ENCODE measurements around the gene C2CD4D. TPM values are rescaled to one million over a fixed set of nuclear protein-coding genes. Genes with fewer than 3 reads are reported as not detected.
"Not testable (repeated sequence)": the region's sequence is repeated elsewhere in the genome, so short reads cannot be mapped to it uniquely, and the experiment has no call there.

The C2CD4D gene
- total and polyA plus RNA-seq, 9 donors: 0.07 to 0.27 (median 0.18) TPM; not detected in 2

DNA sequence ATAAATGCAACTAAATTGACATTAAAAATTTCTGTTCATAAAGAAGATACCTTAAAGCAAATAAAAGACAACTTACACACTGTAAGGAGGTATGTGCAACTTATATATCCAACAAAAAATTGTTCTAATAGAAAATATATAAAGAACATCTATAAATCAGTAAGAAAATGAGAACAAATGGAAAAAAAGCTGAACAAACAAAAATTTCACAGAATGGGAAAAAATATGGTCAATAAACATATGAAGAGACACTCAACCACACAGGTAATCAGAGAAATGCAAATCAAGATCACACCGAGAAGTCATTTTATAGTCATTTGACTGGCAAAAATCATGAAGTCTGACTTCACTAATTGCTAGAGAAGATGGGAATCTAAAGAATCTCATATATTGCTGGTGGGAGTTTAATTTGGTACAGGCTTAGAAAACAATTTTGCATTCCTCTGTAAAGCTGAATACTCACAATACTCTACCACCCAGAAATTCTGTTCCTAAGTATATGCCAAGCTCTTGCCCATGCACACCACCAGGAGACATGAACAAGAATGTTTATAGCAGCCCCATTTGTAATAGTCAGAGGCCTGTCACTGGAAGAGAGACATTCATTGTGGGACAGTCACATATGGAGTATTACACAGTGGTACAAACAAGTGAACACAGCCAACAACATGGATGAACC lies 35.9 kb upstream of the C2CD4D start:
- no CpG with 5 or more reads among the region's 1 CpG for WGBS (ENCODE audit: insufficient coverage)
- H3K4me3 ChIP-seq (ENCODE audit: low read length): no peak overlapping the region
- no peak for DNase-seq
- no peak overlapping the region for H3K27ac ChIP-seq (ENCODE audit: low read length)
- H3K9me3 ChIP-seq (replicated peaks; ENCODE audit: control insufficient read depth, low read depth, low read length): no peaks in the 10 kb centered on the region
- peaks cover 2% of the 10 kb centered on the region for H3K36me3 ChIP-seq (ENCODE audit: control insufficient read depth, insufficient read depth, low read length)
- H3K4me1 ChIP-seq (ENCODE audit: control insufficient read depth, insufficient read depth, low read length): no peaks in the 10 kb centered on the region
- no peaks in the 10 kb centered on the region for H3K27me3 ChIP-seq (ENCODE audit: control insufficient read depth, insufficient read depth, low read length)

DNA sequence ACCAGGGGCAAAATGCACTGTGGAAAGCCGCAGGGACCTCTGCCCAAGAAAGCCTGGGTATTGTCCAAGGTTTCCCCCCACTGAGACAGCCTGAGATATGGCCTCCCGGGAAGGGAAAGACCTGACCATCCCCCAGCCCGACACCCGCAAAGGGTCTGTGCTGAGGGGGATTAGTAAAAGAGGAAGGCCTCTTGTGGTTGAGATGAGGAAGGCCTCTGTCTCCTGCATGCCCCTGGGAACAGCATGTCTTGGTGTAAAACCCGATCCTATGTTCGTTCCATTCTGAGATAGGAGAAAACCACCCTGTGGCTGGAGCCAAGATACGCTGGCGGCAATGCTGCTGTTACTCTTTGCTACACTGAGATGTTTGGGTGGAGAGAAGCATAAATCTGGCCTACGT lies 33.2 kb upstream of the C2CD4D start:
- H3K27me3 ChIP-seq (ENCODE audit: control insufficient read depth, insufficient read depth, low read length); H3K36me3 ChIP-seq (ENCODE audit: control insufficient read depth, insufficient read depth, low read length); H3K9me3 ChIP-seq (replicated peaks; ENCODE audit: control insufficient read depth, low read depth, low read length); DNase-seq; H3K4me1 ChIP-seq (ENCODE audit: control insufficient read depth, insufficient read depth, low read length); H3K4me3 ChIP-seq (ENCODE audit: low read length); H3K27ac ChIP-seq (ENCODE audit: low read length): not testable (repeated sequence)
- WGBS (ENCODE audit: insufficient coverage): 59% methylated on average over 2 of the region's 9 CpGs

DNA sequence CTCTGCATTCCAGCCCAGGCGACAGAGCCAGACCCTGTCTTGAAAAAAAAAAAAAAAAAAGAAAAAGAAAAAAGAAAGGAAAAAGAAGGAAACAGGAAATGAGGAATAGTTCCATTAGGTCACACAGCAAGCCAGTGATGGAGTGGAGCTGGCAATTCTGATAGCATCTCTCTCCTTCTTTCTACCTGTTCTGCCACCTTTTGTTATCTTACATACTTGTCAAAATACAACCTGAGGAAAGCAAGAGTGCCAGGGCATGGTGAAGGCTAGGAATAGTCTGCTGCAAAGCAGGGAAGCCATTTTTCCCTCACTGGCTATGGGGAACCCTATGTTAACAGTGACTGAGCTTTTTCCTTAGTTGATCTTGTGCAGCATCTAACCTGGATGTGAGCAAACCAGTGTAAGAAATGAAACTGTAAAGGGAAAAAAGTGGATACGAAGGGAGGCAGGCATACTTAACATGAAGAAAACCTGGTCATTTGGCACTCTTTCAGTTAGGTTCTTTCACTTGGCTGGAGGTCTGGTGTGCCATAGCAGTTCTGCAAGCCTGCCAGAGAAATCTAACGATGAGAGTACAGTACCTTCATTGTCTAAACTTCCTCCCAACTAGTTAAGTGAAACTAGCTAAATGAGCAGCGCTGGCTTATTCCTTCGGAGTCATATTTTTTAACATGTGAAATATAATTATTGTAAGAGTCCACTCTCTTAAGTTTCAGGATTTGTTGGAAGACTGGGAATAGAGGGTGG lies 31.8 kb upstream of the C2CD4D start:
- H3K4me3 ChIP-seq (ENCODE audit: low read length): no peak overlapping the region
- no peak for DNase-seq
- no peaks in the 10 kb centered on the region for H3K27me3 ChIP-seq (ENCODE audit: control insufficient read depth, insufficient read depth, low read length)
- no peak overlapping the region for H3K27ac ChIP-seq (ENCODE audit: low read length)
- 71% methylated on average over 1 of the region's 5 CpGs for WGBS (ENCODE audit: insufficient coverage)
- H3K9me3 ChIP-seq (replicated peaks; ENCODE audit: control insufficient read depth, low read depth, low read length): no peaks in the 10 kb centered on the region
- H3K4me1 ChIP-seq (ENCODE audit: control insufficient read depth, insufficient read depth, low read length): no peaks in the 10 kb centered on the region
- no peaks in the 10 kb centered on the region for H3K36me3 ChIP-seq (ENCODE audit: control insufficient read depth, insufficient read depth, low read length)

DNA sequence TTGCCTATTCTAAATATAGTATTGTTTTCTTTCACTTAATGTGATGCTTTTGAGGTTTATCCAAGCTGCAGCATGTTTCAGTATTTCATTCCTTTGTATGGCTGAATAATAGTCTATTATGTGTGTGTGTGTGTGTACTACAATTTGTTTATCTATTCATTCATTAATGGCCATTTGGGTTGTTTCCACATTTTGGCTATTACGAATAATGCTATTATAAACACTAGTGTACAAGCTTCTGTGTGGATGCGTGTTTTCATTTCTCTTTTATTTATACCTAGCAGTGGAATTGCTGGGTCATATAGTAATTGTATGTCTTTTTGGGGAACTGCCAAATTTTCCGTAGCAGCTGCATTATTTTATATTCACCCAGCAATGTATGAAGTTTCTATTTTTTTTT lies 28.9 kb upstream of the C2CD4D start:
- Histone ChIP-seq H3K27me3 (ENCODE audit: control insufficient read depth, insufficient read depth, low read length) (no peaks in the 10 kb centered on the region), H3K9me3 (replicated peaks; ENCODE audit: control insufficient read depth, low read depth, low read length) (no peaks in the 10 kb centered on the region), H3K4me3 (ENCODE audit: low read length) (no peak overlapping the region), H3K4me1 (ENCODE audit: control insufficient read depth, insufficient read depth, low read length) (no peaks in the 10 kb centered on the region), H3K36me3 (ENCODE audit: control insufficient read depth, insufficient read depth, low read length) (no peaks in the 10 kb centered on the region), H3K27ac (ENCODE audit: low read length) (no peak overlapping the region)
- WGBS (ENCODE audit: insufficient coverage): no CpG with 5 or more reads among the region's 3 CpGs
- peak; percentile 15 for DNase-seq

DNA sequence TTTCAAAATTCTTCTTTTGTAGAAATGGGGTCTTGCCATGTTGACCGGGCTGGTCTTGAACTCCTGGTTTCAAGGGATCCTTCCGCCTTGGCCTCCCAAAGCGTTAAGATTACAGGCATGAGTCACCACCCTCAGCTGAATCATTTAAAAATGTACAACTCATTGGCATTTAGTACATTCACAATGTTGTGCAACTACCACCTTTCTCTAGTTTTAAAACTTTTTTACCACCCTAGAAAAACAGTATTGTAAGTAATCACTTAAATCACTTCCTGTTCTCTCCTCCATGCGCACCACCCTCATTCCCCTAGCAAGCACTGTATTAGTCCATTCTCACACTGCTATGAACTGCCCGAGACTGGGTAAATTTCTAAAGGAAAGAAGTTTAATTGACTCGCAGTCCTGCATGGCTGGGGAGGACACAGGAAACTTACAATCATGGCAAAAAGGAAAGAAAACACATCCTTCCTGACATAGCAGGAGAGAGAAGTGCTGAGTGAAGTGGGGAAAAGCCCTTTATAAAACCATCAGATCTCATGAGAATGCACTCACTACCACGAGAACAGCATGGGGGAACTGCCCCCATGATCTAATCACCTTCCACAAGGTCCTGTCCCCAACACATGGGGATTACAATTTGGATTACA lies 28.3 kb upstream of the C2CD4D start:
- DNase-seq: no peak
- H3K36me3 ChIP-seq (ENCODE audit: control insufficient read depth, insufficient read depth, low read length): no peaks in the 10 kb centered on the region
- no peaks in the 10 kb centered on the region for H3K4me1 ChIP-seq (ENCODE audit: control insufficient read depth, insufficient read depth, low read length)
- 84% methylated on average over 3 of the region's 7 CpGs for WGBS (ENCODE audit: insufficient coverage)
- H3K27me3 ChIP-seq (ENCODE audit: control insufficient read depth, insufficient read depth, low read length): no peaks in the 10 kb centered on the region
- no peaks in the 10 kb centered on the region for H3K9me3 ChIP-seq (replicated peaks; ENCODE audit: control insufficient read depth, low read depth, low read length)
- no peak overlapping the region for H3K27ac ChIP-seq (ENCODE audit: low read length)
- no peak overlapping the region for H3K4me3 ChIP-seq (ENCODE audit: low read length)

DNA sequence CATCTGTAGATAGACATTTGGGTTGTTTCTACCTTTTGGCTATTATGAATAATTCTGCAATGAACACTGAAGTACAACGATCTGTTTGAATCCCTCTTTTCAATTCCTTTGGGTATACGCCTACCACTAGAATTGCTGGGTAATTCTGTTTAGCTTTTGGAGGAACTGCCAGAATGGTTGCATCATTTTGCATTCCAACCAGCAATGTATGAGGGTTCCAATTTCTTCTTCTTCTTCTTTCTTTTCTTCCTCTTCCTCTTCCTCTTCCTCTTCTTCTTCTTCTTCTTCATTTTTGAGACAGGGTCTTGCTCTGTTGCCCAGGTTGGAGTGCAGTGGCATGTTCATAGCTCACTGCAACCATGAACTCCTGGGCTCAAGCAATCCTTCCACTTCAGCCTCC lies 27.7 kb upstream of the C2CD4D start:
- H3K27ac ChIP-seq (ENCODE audit: low read length): no peak overlapping the region

DNA sequence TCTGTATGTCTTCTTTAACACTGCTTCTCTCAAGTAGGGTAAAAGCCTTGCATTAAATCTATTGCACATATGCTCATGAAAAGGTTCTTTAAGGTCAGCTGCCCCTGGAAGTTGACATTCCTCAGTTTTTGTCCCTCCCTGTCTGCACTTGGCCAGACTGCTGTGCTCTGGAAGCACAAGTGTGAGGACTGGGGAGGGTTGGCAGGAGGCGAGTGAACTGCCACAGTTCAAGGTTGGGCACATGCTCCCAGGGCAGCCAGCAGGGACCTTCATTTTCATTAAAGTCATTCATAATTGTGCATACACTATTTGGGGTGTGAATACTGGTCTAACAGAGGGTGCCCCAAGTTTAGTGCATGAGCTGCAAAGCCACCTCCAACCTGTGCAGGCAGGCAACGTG lies 24.8 kb upstream of the C2CD4D start:
- no peak overlapping the region for H3K27ac ChIP-seq (ENCODE audit: low read length)
- 0% methylated on average over 1 of the region's 2 CpGs for WGBS (ENCODE audit: insufficient coverage)

More for the DNA sequence above, 27.7 kb upstream of the C2CD4D start:
- Histone ChIP-seq H3K36me3 (ENCODE audit: control insufficient read depth, insufficient read depth, low read length) (no peaks in the 10 kb centered on the region), H3K4me1 (ENCODE audit: control insufficient read depth, insufficient read depth, low read length) (no peaks in the 10 kb centered on the region), H3K9me3 (replicated peaks; ENCODE audit: control insufficient read depth, low read depth, low read length) (no peaks in the 10 kb centered on the region), H3K27me3 (ENCODE audit: control insufficient read depth, insufficient read depth, low read length) (no peaks in the 10 kb centered on the region), H3K4me3 (ENCODE audit: low read length) (no peak overlapping the region)
- no peak for DNase-seq
- WGBS (ENCODE audit: insufficient coverage): no CpG with 5 or more reads among the region's 2 CpGs

DNA sequence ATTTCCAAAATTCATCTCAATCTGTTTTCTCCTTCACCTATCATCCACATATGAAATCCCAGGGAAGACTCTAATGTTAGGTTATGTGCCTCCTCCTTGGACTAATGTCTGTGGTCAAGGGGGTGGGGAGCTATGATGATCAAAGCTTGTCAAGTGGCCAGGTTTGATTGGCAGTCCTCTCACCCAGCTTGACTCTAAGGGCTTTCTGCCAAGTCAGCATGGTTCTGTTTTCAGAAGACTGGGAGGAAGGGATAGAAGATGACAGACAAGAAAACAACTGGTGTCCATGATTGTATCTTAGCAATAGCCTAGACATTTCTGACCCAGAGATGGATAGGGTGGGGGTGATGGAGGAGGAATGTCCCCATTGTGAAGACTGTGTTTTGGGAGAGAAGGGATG lies 23.0 kb upstream of the C2CD4D start:
- Histone ChIP-seq H3K27me3 (ENCODE audit: control insufficient read depth, insufficient read depth, low read length) (peaks cover 2% of the 10 kb centered on the region), H3K27ac (ENCODE audit: low read length) (no peak overlapping the region), H3K9me3 (replicated peaks; ENCODE audit: control insufficient read depth, low read depth, low read length) (no peaks in the 10 kb centered on the region), H3K4me3 (ENCODE audit: low read length) (no peak overlapping the region), H3K4me1 (ENCODE audit: control insufficient read depth, insufficient read depth, low read length) (no peaks in the 10 kb centered on the region), H3K36me3 (ENCODE audit: control insufficient read depth, insufficient read depth, low read length) (no peaks in the 10 kb centered on the region)
- no peak for DNase-seq

More for the DNA sequence above, 24.8 kb upstream of the C2CD4D start:
- Histone ChIP-seq H3K27me3 (ENCODE audit: control insufficient read depth, insufficient read depth, low read length) (no peaks in the 10 kb centered on the region), H3K9me3 (replicated peaks; ENCODE audit: control insufficient read depth, low read depth, low read length) (no peaks in the 10 kb centered on the region), H3K4me1 (ENCODE audit: control insufficient read depth, insufficient read depth, low read length) (no peaks in the 10 kb centered on the region), H3K36me3 (ENCODE audit: control insufficient read depth, insufficient read depth, low read length) (no peaks in the 10 kb centered on the region), H3K4me3 (ENCODE audit: low read length) (no peak overlapping the region)
- no peak for DNase-seq

DNA sequence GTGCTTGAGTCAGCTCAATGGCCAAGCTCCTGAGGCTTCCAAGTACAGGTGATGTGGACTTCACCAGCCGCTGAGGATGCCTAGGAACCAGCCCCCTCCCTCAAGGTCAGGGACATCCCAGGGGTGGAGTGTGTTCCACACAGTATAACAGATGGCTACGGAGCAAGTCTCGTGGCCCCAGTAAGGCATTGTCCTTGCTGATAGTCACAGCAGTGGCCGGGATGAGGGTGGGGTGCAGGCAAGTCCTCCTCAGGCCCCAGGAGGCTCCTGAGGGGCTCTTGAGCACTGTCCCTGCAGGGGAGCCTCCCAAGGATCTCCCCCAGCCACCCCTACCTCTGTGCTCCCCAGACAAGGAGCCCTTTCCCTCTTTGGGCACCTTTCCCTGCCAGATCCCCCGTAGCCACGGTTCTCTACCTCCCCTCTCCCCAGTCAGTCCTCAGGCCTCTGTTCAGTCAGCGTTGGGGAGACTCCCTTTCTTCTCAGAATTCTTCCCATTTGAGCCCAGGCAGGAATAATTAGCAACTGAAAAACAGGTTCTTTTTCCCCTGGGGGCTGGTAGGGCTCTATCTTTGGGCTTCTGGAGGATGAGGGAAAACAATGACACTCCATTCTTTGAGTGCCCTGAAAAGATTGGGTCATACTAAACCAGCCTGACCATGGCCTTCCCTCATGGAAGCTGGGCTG lies 21.0 kb upstream of the C2CD4D start:
- 64% methylated on average over 6 of the region's 7 CpGs for WGBS (ENCODE audit: insufficient coverage)
- no peak for DNase-seq
- Histone ChIP-seq H3K27me3 (ENCODE audit: control insufficient read depth, insufficient read depth, low read length) (peaks cover 2% of the 10 kb centered on the region), H3K9me3 (replicated peaks; ENCODE audit: control insufficient read depth, low read depth, low read length) (no peaks in the 10 kb centered on the region), H3K4me3 (ENCODE audit: low read length) (no peak overlapping the region), H3K4me1 (ENCODE audit: control insufficient read depth, insufficient read depth, low read length) (no peaks in the 10 kb centered on the region), H3K27ac (ENCODE audit: low read length) (no peak overlapping the region), H3K36me3 (ENCODE audit: control insufficient read depth, insufficient read depth, low read length) (no peaks in the 10 kb centered on the region)

DNA sequence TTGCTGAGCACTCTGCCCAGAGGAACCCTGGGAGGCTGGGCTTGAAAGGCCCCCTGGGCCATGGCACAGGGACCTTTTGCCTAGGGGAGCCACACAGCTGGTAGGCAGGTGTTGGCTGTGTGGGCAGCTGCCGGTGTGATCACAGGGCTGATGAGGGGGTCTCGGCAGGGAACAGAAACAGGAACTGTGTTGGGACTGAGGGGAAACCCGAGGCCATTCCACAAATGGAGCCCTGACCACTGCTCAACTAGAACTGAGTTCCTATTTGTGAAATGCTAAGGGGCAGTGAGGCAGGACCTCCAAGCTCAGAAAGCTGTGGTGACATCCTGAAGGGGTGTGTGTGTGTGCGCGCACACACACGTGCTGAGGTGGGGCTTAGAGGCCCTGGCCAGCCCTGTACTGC lies 20.3 kb upstream of the C2CD4D start:
- DNase-seq: no peak
- WGBS (ENCODE audit: insufficient coverage): 48% methylated on average over 3 of the region's 6 CpGs
- H3K36me3 ChIP-seq (ENCODE audit: control insufficient read depth, insufficient read depth, low read length): no peaks in the 10 kb centered on the region
- peaks cover 2% of the 10 kb centered on the region for H3K27me3 ChIP-seq (ENCODE audit: control insufficient read depth, insufficient read depth, low read length)
- no peak overlapping the region for H3K4me3 ChIP-seq (ENCODE audit: low read length)
- H3K27ac ChIP-seq (ENCODE audit: low read length): no peak overlapping the region
- no peaks in the 10 kb centered on the region for H3K9me3 ChIP-seq (replicated peaks; ENCODE audit: control insufficient read depth, low read depth, low read length)
- H3K4me1 ChIP-seq (ENCODE audit: control insufficient read depth, insufficient read depth, low read length): no peaks in the 10 kb centered on the region
